HEK293T (cell line): Measurements from ENCODE around the gene UGT1A10.

ENCODE experiments used
- ARNT ChIP-seq: fragments of 450-650 bp; IDR thresholded peaks from 2 replicates; pipeline ENCODE4 v1.6.1; 2017; ENCODE audit warnings: mild to moderate bottlenecking
- BHLHE40 ChIP-seq: fragments of 450-650 bp; IDR thresholded peaks from 2 replicates; pipeline ENCODE4 v1.6.1; 2016; ENCODE audit warnings: mild to moderate bottlenecking, moderate library complexity, borderline replicate concordance
- FOXA1 ChIP-seq: fragments of 450-650 bp; IDR thresholded peaks from 2 replicates; pipeline ENCODE4 v1.6.1; 2016; ENCODE audit warnings: mild to moderate bottlenecking
- FOXM1 ChIP-seq: fragments of 450-650 bp; IDR thresholded peaks from 2 replicates; pipeline ENCODE4 v1.6.1; 2017; ENCODE audit warnings: mild to moderate bottlenecking, borderline replicate concordance
- HDGF ChIP-seq: fragments of 450-650 bp; IDR thresholded peaks from 2 replicates; pipeline ENCODE4 v1.6.1; 2017; ENCODE audit warnings: antibody characterized with exemption, borderline replicate concordance
- L3MBTL2 ChIP-seq: fragments of 450-650 bp; conservative IDR thresholded peaks from 2 replicates; pipeline ENCODE4 v1.6.1; 2016; ENCODE audit warnings: mild to moderate bottlenecking
- LEF1 ChIP-seq: fragments of 450-650 bp; IDR thresholded peaks from 2 replicates; pipeline ENCODE4 v1.6.1; 2017; ENCODE audit warnings: mild to moderate bottlenecking, borderline replicate concordance
- NFRKB ChIP-seq: fragments of 450-650 bp; IDR thresholded peaks from 2 replicates; pipeline ENCODE4 v1.6.1; 2016; ENCODE audit warnings: mild to moderate bottlenecking, moderate library complexity
- PKNOX1 ChIP-seq: fragments of 450-650 bp; IDR thresholded peaks from 2 replicates; pipeline ENCODE4 v1.6.1; 2016
- SP1 ChIP-seq: fragments of 450-650 bp; IDR thresholded peaks from 2 replicates; pipeline ENCODE4 v1.6.1; 2017
- SUZ12 ChIP-seq: fragments of 450-650 bp; IDR thresholded peaks from 2 replicates; pipeline ENCODE4 v1.6.1; 2016; ENCODE audit warnings: mild to moderate bottlenecking
- TARDBP ChIP-seq: fragments of 450-650 bp; IDR thresholded peaks from 2 replicates; pipeline ENCODE4 v1.6.1; 2016
- ZNF384 ChIP-seq: fragments of 450-650 bp; IDR thresholded peaks from 2 replicates; pipeline ENCODE4 v1.6.1; 2016

GRCh38 chr2:233791151-233791882 is 155.1 kb downstream of the UGT1A10 start:
- TF ChIP-seq PKNOX1 (no peak), NFRKB (no peak), SP1 (no peak), ZNF384 (no peak), FOXM1 (no peak), HDGF (no peak), L3MBTL2 (no peak), TARDBP (no peak), SUZ12 (no peak), BHLHE40 (no peak), ARNT (no peak), LEF1 (no peak), FOXA1 (no peak)
